DND-41 (cell line): ENCODE measurements around the gene VPS33A.
A peak's percentile ranks its signal among the peaks of the same experiment; 100 is the strongest.

Experiments
- ATAC-seq: fragments of 200-7000 bp; cut with Tn5 transposase; 3 replicates; pipeline ENCODE4 v1.9.1; 2021; ENCODE audit warnings: low read depth; ENCODE audit not compliant: insufficient read depth
- DNase-seq: peaks from one replicate; pipeline ENCODE4 v3.0.0-alpha.2; 2020
- H2AFZ ChIP-seq: 2 replicates; pipeline ENCODE4 v1.6.0; 2012; ENCODE audit warnings: low read depth, low read length
- H3K27ac ChIP-seq: 2 replicates; pipeline ENCODE4 v1.5.1; 2012; ENCODE audit warnings: low read length, inconsistent platforms
- H3K27me3 ChIP-seq: fragments of 200-600 bp; sonication (generic); 2 replicates; pipeline ENCODE4 v1.6.0; 2012; ENCODE audit warnings: low read length, mild to moderate bottlenecking, inconsistent platforms; ENCODE audit not compliant: insufficient read depth, poor library complexity
- H3K36me3 ChIP-seq: 2 replicates; pipeline ENCODE4 v1.5.1; 2012; ENCODE audit warnings: low read length, inconsistent platforms; ENCODE audit not compliant: insufficient read depth
- H3K4me1 ChIP-seq: 2 replicates; pipeline ENCODE4 v1.5.1; 2012; ENCODE audit warnings: mild to moderate bottlenecking, low read length; ENCODE audit not compliant: insufficient read depth
- H3K4me2 ChIP-seq: 2 replicates; pipeline ENCODE4 v1.6.0; 2012; ENCODE audit warnings: mild to moderate bottlenecking, moderate library complexity, low read length, inconsistent platforms; ENCODE audit not compliant: insufficient read depth
- H3K4me3 ChIP-seq, 2 experiments: fragments of 200-600 bp in 1 of 2; shearing (Covaris generic) in 1 of 2; 2 replicates each; pipeline ENCODE4 v1.5.1; 2012 to 2016; ENCODE audit warnings: inconsistent platforms in 2 of 2, low read length in 2 of 2, mild to moderate bottlenecking in 2 of 2, low read depth in 1 of 2, moderate library complexity in 1 of 2
- H3K79me2 ChIP-seq: 2 replicates; pipeline ENCODE4 v1.6.0; 2012; ENCODE audit warnings: low read length, inconsistent platforms; ENCODE audit not compliant: insufficient read depth
- H3K9ac ChIP-seq: 2 replicates; pipeline ENCODE4 v1.6.0; 2012; ENCODE audit warnings: low read depth, mild to moderate bottlenecking, inconsistent platforms, low read length, moderate library complexity
- H3K9me3 ChIP-seq: 2 replicates; pipeline ENCODE4 v1.5.1; 2012; ENCODE audit warnings: low read length, moderate library complexity, mild to moderate bottlenecking, inconsistent platforms; ENCODE audit not compliant: insufficient read depth, severe bottlenecking
- H4K20me1 ChIP-seq: 2 replicates; pipeline ENCODE4 v1.6.0; 2012; ENCODE audit warnings: low read length; ENCODE audit not compliant: insufficient read depth
- CTCF ChIP-seq: IDR thresholded peaks from 2 replicates; pipeline ENCODE4 v1.5.1; 2012; ENCODE audit warnings: borderline replicate concordance, low read length, moderate library complexity, mild to moderate bottlenecking; ENCODE audit not compliant: poor library complexity, severe bottlenecking; ENCODE audit errors: extremely low read depth
- EZH2 ChIP-seq: IDR thresholded peaks from 3 replicates; pipeline ENCODE4 v1.6.1; 2012; ENCODE audit warnings: borderline replicate concordance, low read depth, mild to moderate bottlenecking, moderate library complexity, low read length, inconsistent platforms; ENCODE audit not compliant: severe bottlenecking

VPS33A gene

GRCh38 chr12:122207391-122207790, 58.9 kb downstream of the VPS33A start:
- no peak for TF ChIP-seq EZH2
- TF ChIP-seq CTCF, result no peak
- H3K4me2 ChIP-seq, result no peak overlapping the region
- no peak overlapping the region for H3K27ac ChIP-seq
- no peak overlapping the region for H2AFZ ChIP-seq
- H3K4me3 ChIP-seq, result no peak overlapping the region
- DNase-seq (no peak), ATAC-seq (no peak)
- H3K36me3 ChIP-seq, result peaks cover 45% of the 10 kb centered on the region
- no peaks in the 10 kb centered on the region for H3K4me1 ChIP-seq
- H3K27me3 ChIP-seq, result no peaks in the 10 kb centered on the region
- H3K9me3 ChIP-seq, result no peaks in the 10 kb centered on the region
- no peak overlapping the region for H3K9ac ChIP-seq
- no peaks in the 10 kb centered on the region for H3K79me2 ChIP-seq
- peaks cover 8% of the 10 kb centered on the region; the same call in 1 of the 2 replicates for H4K20me1 ChIP-seq

GRCh38 chr12:122206976-122207375, 59.3 kb downstream of the VPS33A start:
- no peaks in the 10 kb centered on the region for H3K79me2 ChIP-seq
- H3K27me3 ChIP-seq, result no peaks in the 10 kb centered on the region
- no peaks in the 10 kb centered on the region for H3K4me1 ChIP-seq
- H3K4me3 ChIP-seq, result no peak overlapping the region
- no peak for TF ChIP-seq CTCF
- no peak for TF ChIP-seq EZH2
- DNase-seq (no peak), ATAC-seq (no peak)
- peaks cover 41% of the 10 kb centered on the region for H3K36me3 ChIP-seq
- H3K4me2 ChIP-seq, result no peak overlapping the region
- H3K27ac ChIP-seq, result no peak overlapping the region
- no peak overlapping the region for H3K9ac ChIP-seq
- peaks cover 8% of the 10 kb centered on the region; the same call in 1 of the 2 replicates for H4K20me1 ChIP-seq
- no peaks in the 10 kb centered on the region for H3K9me3 ChIP-seq
- H2AFZ ChIP-seq, result no peak overlapping the region

- Histone ChIP-seq H2AFZ (no peak overlapping the region), H3K9ac (no peak overlapping the region), H3K27ac (no peak overlapping the region), H3K4me3 (no peak overlapping the region), H3K9me3 (no peaks in the 10 kb centered on the region), H3K4me2 (no peak overlapping the region), H3K79me2 (no peaks in the 10 kb centered on the region), H3K36me3 (peaks cover 34% of the 10 kb centered on the region), H3K4me1 (no peaks in the 10 kb centered on the region), H4K20me1 (peaks cover 8% of the 10 kb centered on the region; the same call in 1 of the 2 replicates), H3K27me3 (no peaks in the 10 kb centered on the region)
- DNase-seq, result no peak
- peak; percentile 38; the same call in 1 of the 3 replicates for ATAC-seq
- TF ChIP-seq CTCF (no peak), EZH2 (no peak)
These were observed 60.0 kb downstream of the VPS33A start for GRCh38 chr12:122206111-122206881.
